GM19324 (cell line): ENCODE results near the gene THAP7.
"Not testable (repeated sequence)": the region's sequence is repeated elsewhere in the genome, so short reads cannot be mapped to it uniquely, and the experiment has no call there.

ENCODE experiments used
- ATAC-seq: cut with Tn5 transposase; IDR thresholded peaks from one replicate; pipeline ENCODE4 v1.9.1; 2021; ENCODE audit warnings: mild to moderate bottlenecking, moderate library complexity; ENCODE audit not compliant: unreplicated experiment, low FRiP score

The THAP7 gene

GRCh38 chr22:21001601-21002325 lies at the start of gene THAP7:
Gene THAP7 (minus strand): TSS chr22:21002118. CDS start chr22:21001911, 207 bp downstream.
- peak; percentile 88 for ATAC-seq

- no peak for ATAC-seq
Measured at GRCh38 chr22:21051145-21051830, 49.4 kb upstream of the THAP7 start.

GRCh38 chr22:21048965-21049364 lies 47.0 kb upstream of the THAP7 start:
- ATAC-seq, result not testable (repeated sequence)

GRCh38 chr22:21048448-21048847 lies 46.5 kb upstream of the THAP7 start:
- not testable (repeated sequence) for ATAC-seq

- ATAC-seq, result no peak
Measured at GRCh38 chr22:21047730-21048129, 45.8 kb upstream of the THAP7 start.

GRCh38 chr22:21047035-21047661 lies 45.2 kb upstream of the THAP7 start:
- ATAC-seq, result no peak

- peak; percentile 76 for ATAC-seq
Measured at GRCh38 chr22:21045585-21046294, 43.8 kb upstream of the THAP7 start, which contains the start of gene LRRC74B. Gene LRRC74B (plus strand): TSS chr22:21045946. CDS start chr22:21045987, 41 bp downstream.

- ATAC-seq, result no peak
Measured at GRCh38 chr22:21044931-21045584, 43.1 kb upstream of the THAP7 start.

GRCh38 chr22:21043860-21044535 lies 42.1 kb upstream of the THAP7 start:
- no peak for ATAC-seq

GRCh38 chr22:21042978-21043859 lies 41.3 kb upstream of the THAP7 start:
- ATAC-seq, result no peak

- no peak for ATAC-seq
Measured at GRCh38 chr22:21041937-21042336, 40.0 kb upstream of the THAP7 start.

GRCh38 chr22:21039158-21039557 lies 37.2 kb upstream of the THAP7 start:
- not testable (repeated sequence) for ATAC-seq

GRCh38 chr22:21038405-21038804 lies 36.5 kb upstream of the THAP7 start:
- no peak for ATAC-seq

- no peak for ATAC-seq
Measured at GRCh38 chr22:21034989-21035388, 33.1 kb upstream of the THAP7 start.

GRCh38 chr22:21033895-21034294 lies 32.0 kb upstream of the THAP7 start:
- no peak for ATAC-seq

GRCh38 chr22:21032868-21033688 lies 31.2 kb upstream of the THAP7 start:
- no peak for ATAC-seq

- no peak for ATAC-seq
Measured at GRCh38 chr22:21032037-21032867, 30.3 kb upstream of the THAP7 start, which contains the start of gene SLC7A4. Gene SLC7A4 (minus strand): TSS chr22:21032561. CDS start chr22:21031812, 749 bp downstream.
